ENCODE measurements around the gene HPGDS. TPM values are rescaled to one million over a fixed set of nuclear protein-coding genes. Genes with fewer than 3 reads are reported as not detected.

Gene HPGDS
- total RNA-seq, 2 donors from 2014 or later = 2.0 to 6.4 TPM

- ATAC-seq (no peak), DNase-seq (no peak)
- intact Hi-C loops (cut with DNase I) = no loop called here
Measured at GRCh38 chr4:94277534-94277933, 65.1 kb downstream of the HPGDS start.

GRCh38 chr4:94276204-94276603, 66.4 kb downstream of the HPGDS start:
- ATAC-seq (no peak), DNase-seq (no peak)
- intact Hi-C loops (cut with DNase I) = no loop called here

- DNase-seq (no peak), ATAC-seq (no peak)
- intact Hi-C loops (cut with DNase I) = no loop called here
Measured at GRCh38 chr4:94274912-94275311, 67.7 kb downstream of the HPGDS start.

- DNase-seq (no peak), ATAC-seq (no peak)
- intact Hi-C loops (cut with DNase I) = no loop called here
Measured at GRCh38 chr4:94271248-94271647, 71.4 kb downstream of the HPGDS start.

GRCh38 chr4:94267037-94267436, 75.6 kb downstream of the HPGDS start:
- intact Hi-C loops (cut with DNase I) = no loop called here
- ATAC-seq = no peak
- no peak for DNase-seq

- intact Hi-C loops (cut with DNase I) = no loop called here
- ATAC-seq (no peak), DNase-seq (no peak)
Measured at GRCh38 chr4:94262163-94263016, 80.2 kb downstream of the HPGDS start.

GRCh38 chr4:94256828-94257227, 85.8 kb downstream of the HPGDS start:
- intact Hi-C loops (cut with DNase I) = loop anchor here in 1 of 2 donors (5.0 kb wide), 1 partner anchor 465 kb away; no protein-coding TSS in a partner anchor
- DNase-seq (no peak), ATAC-seq (no peak)

- DNase-seq (no peak), ATAC-seq (no peak)
- intact Hi-C loops (cut with DNase I) = loop anchor here in 1 of 2 donors (5.0 kb wide), 1 partner anchor 464 kb away; no protein-coding TSS in a partner anchor
Measured at GRCh38 chr4:94256144-94256783, 86.4 kb downstream of the HPGDS start.

- DNase-seq = no peak
- ATAC-seq = no peak
- intact Hi-C loops (cut with DNase I) = no loop called here
Measured at GRCh38 chr4:94253036-94253435, 89.6 kb downstream of the HPGDS start.

- DNase-seq = no peak
- no peak for ATAC-seq
- intact Hi-C loops (cut with DNase I) = no loop called here
Measured at GRCh38 chr4:94251094-94251493, 91.5 kb downstream of the HPGDS start.

Other genes with a start within 250 kb of the HPGDS start
- 10 to 100 TPM; 12.2 to 13.8 TPM for gene SMARCAD1, start 135.0 kb downstream of the HPGDS start, total RNA-seq
- gene PDLIM5, start 109.1 kb upstream of the HPGDS start, total RNA-seq = 100 to 1,000 TPM; 626 to 644 TPM